GM19463 (cell line): ENCODE results near the gene CDK5.
A peak's percentile ranks its signal among the peaks of the same experiment; 100 is the strongest.
"Not testable (repeated sequence)": the region's sequence is repeated elsewhere in the genome, so short reads cannot be mapped to it uniquely, and the experiment has no call there.

Experiments
- ATAC-seq: cut with Tn5 transposase; IDR thresholded peaks from one replicate; pipeline ENCODE4 v1.9.1; 2021; ENCODE audit warnings: mild to moderate bottlenecking, moderate library complexity; ENCODE audit not compliant: unreplicated experiment

Gene CDK5

DNA sequence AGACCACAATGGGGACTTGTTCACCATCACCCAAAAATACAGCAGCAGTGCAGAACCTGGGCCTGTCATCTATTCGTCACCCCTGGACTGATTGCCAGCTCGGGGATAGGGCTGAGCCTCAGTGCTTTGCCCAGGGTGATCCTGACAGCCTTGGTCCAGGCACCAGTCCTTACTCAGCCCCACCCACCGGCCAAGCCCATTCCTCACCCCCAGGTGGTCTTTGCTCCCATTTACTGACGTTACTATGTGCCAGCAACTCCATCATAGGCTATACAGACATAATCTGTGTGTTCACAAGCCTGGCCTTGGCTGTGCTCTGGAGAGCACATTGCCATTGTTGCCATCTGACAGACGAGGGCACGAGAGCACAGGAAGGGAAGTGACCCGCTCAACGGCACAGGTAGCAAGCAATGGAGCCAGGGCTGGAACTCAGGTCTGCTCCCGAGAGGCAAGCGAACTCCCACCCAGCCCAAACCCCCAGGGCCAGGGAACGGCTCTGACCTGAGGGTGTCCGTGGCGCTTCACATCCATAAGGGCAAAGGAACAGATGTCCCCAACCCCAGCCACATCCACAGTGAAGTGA is 40.2 kb downstream of the CDK5 start:
- ATAC-seq = no peak

DNA sequence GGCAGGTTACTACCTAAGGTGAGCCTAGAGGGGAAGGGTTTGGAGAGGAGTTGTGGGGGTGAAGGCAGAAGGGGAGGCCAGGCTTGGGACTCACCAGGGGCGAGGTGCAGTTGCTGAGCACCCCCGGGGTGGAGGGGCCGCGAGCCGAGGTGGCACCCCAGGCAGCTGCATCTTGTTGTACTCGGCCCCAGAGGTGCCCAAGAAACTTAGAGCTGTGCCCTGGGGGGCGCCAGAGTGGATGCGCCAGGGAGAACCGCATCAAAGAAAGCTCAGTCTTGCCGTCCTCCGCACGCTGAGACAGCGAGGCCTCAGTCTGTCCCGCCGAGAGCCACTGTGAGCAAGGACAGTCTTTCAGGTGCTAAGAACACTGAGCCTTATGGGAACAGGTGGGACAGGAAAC is 40.8 kb downstream of the CDK5 start:
- no peak for ATAC-seq

DNA sequence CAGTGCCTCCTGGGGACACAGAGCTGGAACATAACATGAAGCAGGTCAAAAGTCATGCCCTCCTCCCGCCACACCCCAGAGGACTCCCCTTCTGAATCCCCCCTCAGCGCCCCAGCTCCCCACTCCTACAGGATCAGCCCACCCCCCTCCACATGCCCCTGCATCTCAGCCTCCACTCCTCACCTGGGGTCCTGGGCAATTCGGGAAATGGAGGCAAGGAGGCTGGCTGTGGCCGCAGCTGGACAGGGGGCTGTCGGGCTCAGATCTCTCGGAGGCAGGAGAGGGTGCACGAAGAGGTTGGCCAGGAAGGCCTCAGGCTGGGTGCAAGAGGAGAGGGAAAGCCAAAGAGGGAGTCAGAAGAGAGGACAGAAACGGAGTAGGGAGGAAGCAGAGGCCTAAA is 41.2 kb downstream of the CDK5 start:
- ATAC-seq = no peak

DNA sequence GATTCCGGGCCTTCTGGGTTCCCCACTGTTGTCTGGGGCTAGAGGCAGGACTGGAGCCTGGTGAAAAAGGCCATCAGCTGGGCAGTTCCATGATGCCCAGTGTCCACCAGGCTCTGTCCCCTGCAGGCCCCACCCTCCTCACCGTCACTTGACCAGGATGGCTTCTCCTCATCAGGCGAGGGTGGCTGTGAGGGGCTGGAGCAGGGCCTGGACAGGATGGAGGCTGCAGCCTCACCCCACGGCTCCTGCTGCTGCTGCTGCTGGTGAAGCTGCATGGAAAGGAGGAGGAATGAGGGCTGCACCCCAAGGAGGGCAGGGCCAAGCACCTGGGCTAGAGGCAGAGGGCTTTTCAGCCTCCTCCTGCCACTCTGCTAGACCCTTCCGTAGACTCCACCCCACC is 41.7 kb downstream of the CDK5 start:
- ATAC-seq = no peak

DNA sequence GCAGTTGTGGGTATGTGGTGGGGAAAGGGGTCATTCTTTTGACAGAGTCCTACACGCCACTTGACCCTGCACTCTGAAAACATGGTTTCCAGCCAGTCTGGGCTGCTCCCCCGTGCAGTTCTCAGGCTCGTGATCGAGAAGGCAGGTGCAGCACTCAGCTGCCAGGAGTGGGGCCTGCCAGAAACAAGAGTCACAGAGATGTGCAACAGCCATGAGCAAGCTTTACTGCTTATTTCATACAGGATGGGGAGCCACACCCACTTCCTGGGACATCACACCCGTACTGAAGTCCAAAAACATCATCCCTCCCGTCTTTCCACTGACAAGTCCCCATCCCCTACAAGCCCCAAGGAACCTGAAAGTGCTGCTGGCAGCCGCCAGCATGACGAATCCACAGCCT is 42.7 kb downstream of the CDK5 start:
- ATAC-seq = no peak

DNA sequence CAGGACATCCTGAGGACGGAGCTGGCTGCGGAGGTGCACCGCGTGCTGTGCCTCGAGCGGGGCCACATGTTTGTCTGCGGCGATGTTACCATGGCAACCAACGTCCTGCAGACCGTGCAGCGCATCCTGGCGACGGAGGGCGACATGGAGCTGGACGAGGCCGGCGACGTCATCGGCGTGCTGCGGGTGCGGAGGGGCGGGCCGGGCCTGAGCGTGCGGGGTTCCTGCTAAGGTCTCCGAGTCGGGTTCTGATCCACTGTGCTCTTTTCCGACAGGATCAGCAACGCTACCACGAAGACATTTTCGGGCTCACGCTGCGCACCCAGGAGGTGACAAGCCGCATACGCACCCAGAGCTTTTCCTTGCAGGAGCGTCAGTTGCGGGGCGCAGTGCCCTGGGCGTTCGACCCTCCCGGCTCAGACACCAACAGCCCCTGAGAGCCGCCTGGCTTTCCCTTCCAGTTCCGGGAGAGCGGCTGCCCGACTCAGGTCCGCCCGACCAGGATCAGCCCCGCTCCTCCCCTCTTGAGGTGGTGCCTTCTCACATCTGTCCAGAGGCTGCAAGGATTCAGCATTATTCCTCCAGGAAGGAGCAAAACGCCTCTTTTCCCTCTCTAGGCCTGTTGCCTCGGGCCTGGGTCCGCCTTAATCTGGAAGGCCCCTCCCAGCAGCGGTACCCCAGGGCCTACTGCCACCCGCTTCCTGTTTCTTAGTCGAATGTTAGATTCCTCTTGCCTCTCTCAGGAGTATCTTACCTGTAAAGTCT is 43.8 kb downstream of the CDK5 start:
- ATAC-seq = peak; percentile 62

DNA sequence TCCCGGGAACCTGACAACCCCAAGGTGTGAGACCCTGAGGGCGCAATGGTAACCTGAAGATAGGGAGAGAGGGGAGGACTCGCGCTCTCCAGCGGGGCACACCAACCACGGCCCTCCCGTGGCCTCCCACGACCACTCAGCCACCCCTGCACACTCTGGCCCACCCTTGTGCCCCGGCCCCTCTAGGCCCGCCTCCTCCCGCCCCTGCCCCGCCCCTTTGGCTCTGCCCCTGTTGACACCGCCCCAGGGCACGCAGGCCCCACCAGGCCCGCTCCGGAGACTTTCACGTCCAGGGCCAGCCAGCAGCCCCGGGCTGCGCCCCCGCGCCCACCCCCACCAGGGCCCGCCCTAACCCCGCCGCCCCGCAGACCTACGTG is 44.4 kb downstream of the CDK5 start:
- no peak for ATAC-seq

DNA sequence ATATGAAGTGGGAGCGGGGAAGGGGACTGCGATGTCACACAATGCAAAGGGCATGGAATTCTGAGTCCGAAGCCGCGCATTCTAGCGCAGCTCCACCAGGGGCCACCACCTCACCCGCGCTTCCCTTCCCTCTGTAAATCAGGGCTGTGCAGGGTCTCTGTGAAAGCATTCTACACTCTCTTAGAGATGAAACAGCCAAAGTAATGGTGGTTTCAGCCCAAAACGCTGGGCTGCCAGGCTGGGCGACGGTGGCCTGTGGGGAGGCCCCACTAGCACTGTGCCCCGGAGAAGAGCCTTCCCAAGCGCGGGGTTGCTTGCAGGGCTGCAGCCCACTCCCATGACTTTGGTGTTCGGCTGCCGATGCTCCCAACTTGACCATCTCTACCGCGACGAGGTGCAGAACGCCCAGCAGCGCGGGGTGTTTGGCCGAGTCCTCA is 44.8 kb downstream of the CDK5 start:
- no peak for ATAC-seq

DNA sequence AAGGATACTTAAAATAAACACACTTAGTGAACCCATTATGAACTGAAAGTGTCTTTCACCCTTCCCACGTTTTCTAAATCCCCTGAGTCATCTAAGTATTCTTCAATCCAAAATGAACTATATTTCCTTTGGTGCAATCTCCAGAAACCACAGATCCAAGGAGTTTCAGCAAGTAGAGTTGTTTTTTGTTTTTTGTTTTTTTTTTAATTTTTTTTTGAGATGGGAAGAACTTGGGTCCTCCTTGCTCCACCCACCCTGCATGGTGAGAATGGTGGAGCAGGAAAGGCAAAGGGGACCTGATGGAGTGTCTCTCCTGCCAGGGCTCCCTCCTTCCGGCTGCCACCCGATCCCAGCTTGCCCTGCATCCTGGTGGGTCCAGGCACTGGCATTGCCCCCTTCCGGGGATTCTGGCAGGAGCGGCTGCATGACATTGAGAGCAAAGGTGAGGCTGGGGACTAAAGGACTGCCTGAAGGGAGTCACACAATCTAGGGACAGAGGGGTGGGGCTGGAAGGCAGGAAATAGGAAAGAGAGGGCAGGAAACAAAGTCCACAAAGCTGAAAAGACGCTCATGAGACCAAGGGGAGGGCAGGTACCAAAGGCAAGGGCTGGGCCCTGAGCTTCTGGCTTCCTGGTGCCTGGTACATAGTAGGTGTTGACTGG is 45.5 kb downstream of the CDK5 start:
- no peak for ATAC-seq

DNA sequence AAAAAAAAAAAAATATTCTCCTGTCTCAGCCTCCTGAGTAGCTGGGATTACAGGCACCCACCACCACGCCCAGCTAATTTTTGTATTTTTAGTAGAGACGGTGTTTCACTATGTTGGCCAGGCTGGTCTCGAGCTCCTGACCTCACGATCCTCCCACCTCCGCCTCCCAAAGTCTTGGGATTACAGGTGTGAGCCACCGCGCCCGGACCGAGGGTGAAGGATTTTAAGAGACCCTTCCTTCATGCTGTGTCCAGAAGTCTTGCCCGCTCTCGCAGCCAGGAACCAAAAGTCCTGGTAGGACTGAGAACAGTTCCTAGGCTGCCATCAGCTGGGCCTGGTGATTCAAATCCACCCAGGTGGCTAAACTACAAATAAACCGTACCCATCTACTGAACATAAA is 46.1 kb downstream of the CDK5 start:
- ATAC-seq = not testable (repeated sequence)

DNA sequence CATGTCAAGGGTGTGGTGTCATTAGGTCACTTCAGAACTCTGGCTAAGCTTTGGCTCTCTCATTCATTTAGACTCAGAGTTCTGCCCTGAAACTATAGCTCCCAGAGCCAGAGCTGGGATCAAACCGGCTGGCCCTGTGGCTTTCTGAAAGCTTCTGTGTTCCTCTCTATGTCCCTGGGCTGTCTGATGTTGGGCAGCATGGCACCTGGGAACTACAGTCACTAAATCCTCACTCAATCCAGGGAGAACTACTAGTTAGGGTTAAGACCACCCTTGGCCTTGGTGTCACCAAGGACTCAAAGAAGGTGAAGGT is 46.6 kb downstream of the CDK5 start:
- no peak for ATAC-seq

DNA sequence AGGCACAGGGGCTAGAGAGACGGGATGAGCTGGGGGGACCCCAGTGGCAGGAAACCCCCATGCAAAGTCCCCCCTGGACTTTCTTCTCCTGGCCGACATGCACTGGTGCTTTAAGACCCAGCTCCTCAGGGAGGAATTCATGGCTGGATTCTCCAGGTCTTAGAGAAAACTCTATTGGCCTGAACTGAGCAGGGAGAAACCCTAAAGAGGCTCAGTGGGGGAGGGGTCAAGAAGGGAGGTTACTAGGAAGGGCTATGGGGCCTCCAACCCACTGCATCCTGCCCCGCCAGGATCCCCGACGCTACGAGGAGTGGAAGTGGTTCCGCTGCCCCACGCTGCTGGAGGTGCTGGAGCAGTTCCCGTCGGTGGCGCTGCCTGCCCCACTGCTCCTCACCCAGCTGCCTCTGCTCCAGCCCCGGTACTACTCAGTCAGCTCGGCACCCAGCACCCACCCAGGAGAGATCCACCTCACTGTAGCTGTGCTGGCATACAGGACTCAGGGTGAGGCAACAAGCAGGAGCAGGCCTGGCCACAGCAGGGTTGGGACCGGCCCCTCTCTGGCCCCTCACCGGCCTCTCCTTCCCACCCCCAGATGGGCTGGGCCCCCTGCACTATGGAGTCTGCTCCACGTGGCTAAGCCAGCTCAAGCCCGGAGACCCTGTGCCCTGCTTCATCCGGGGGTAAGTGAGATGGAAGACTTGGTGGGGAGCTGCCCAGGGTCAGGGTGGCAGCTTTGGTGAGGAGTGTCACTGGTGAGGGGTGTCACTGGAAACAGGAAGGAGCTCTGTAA is 47.2 kb downstream of the CDK5 start:
- ATAC-seq = no peak

DNA sequence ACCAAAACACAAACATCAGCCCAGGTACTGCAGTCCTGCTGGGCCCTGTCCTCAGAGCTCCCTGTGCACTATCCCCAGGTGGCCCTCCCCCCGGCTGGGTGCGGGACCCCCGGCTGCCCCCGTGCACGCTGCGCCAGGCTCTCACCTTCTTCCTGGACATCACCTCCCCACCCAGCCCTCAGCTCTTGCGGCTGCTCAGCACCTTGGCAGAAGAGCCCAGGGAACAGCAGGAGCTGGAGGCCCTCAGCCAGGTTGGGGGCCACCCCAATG is 47.7 kb downstream of the CDK5 start:
- ATAC-seq = no peak

DNA sequence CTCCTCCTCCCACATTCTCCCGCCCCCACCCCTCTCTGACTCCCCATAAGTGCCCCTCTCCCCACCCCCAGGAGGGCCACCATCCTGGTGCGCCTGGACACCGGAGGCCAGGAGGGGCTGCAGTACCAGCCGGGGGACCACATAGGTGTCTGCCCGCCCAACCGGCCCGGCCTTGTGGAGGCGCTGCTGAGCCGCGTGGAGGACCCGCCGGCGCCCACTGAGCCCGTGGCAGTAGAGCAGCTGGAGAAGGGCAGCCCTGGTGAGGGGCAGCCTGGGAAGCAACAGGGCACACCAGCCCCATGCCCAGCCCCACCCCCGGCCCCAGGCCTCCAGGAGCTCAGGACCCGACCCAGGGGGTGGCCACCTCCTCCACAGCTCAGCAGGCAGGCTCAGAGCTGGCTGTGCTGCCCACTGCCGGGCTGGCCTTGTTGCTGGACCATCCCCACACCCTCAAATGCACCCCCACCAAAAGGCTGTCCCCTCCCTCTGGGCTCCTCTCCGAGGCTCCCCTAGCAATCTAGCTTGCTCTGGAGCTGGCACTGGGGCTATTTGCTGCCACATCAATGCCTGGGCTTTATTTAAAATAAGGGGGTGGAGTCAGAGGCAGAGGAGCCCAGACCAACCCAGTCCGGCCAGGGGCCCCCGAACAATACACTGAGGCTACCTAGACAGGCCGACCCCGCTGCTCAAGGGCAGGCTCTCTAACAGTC is 48.2 kb downstream of the CDK5 start:
- ATAC-seq = no peak

DNA sequence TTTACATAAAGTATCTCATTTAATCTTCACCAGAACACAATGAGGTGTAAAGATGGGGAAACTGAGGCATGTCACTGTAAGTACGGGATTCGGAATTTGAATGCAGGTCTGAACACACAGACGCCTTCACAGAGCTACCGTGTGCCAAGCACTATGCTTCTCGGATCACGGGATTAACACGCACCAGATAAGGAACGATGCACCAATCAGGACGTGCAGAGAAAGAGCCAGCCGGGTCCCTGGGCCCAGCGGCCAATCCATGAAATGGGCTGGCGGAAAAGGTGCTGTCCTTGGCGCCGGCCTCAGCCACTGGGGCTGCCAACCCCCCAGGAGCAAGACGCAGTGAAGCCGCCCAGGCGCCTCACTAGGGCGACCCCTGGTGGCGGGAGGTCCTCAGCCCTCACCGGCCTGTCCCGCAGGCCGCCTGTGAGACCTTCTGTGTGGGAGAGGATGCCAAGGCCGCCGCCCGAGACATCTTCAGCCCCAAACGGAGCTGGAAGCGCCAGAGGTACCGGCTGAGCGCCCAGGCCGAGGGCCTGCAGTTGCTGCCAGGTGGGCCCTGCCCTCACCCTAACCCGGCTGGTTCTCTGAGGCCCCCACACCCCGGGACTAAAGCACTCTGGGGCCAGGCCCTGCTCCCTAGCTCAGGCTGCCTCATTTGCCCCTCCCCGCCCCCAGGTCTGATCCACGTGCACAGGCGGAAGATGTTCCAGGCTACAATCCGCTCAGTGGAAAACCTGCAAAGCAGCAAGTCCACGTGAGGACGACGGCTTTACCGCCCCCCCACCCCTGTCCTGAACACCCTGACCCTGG is 49.0 kb downstream of the CDK5 start:
- peak; percentile 93 for ATAC-seq

DNA sequence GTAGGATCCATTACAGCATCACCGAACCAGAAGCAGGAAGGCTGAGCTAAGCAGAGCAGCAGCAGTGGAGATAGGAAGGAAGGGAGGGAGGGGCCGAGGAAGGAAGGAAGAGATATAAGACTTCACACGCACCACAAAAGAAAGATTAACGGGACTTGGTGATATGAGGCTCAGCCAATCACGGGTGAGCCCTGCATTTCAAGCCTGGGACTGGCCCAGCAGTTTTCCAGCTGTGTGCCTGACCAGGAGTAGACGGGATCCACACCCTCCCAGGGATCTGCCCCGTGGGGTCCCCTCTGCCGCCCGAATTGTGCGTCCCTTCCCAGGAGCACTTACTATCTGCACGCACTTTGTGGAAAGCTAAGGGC is 49.6 kb downstream of the CDK5 start:
- no peak for ATAC-seq

DNA sequence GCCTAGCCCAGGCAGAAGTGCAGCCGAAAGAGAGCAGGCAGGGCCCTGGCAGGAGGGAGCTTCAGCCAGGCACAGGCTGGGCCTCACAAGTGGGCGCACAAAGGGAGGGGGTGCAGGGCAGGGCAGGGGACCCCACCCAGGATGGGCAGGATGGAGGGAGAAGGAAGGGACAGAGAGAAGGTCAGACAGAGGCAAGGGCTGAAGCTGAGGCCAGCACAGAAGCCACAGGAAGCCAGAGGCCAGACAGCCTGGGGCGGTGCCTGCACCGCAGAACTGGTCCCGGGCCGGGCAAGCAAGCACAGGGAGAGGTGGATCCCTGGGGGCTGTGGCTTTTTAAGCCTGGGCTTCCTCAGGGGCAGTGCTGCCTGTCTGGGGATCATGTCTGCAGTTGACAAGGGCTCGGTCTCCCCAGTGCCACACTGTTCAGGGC is 50.2 kb downstream of the CDK5 start:
- ATAC-seq = no peak

DNA sequence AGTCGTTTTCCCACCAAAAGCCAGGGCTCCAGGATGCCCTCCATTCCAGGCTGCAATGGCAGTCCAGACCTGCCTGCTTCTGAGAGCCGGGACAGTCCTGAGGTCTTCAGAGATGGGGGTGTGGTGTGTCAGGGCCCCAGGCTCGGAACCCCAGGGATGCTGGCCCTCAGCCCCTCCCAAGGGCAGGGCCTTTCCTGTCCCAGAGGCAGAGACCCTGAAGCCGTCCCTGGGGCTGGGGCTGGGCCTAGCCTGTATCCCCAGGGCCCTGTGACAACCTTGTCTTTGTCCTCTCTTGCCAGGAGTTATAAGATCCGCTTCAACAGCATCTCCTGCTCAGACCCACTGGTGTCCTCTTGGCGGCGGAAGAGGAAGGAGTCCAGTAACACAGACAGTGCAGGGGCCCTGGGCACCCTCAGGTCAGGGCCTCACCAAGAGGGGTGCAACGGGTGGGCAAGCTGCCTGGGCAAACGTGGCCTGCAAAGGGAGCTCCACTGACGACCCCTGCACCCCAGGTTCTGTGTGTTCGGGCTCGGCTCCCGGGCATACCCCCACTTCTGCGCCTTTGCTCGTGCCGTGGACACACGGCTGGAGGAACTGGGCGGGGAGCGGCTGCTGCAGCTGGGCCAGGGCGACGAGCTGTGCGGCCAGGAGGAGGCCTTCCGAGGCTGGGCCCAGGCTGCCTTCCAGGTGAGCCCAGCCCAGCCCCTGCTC is 51.0 kb downstream of the CDK5 start:
- ATAC-seq = no peak

DNA sequence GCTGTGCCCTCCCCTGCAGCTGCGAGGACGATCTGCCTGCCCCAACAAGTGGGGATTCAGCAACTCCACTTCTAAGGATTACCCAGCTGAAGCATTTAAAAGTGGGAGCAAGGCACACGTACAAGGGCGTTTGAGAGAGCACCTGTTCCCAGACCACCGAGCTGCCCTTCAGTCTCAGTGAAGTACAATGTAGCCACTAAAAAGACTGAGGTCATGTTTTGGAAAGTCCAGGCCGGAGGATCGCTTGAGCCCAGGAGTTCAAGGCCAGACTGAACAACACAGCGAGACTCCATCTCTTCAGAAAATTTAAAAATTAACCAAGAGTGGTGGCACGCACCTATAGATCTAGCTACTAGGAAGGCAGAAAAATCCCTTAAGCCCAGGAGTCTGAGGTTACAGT is 52.1 kb downstream of the CDK5 start:
- ATAC-seq = no peak
